Left renal cortex interstitium (tissue), 4 donors: ENCODE data around the gene DNAJB7. TPM values are rescaled to one million over a fixed set of nuclear protein-coding genes. Genes with fewer than 3 reads are reported as not detected.
A peak's percentile ranks its signal among the peaks of the same experiment; 100 is the strongest.
"Not testable (repeated sequence)": the region's sequence is repeated elsewhere in the genome, so short reads cannot be mapped to it uniquely, and the experiment has no call there.

Source experiments
- DNase-seq, 4 donors: peaks; one replicate each; pipeline ENCODE4 v3.0.0-alpha.2; 2013; ENCODE audit warnings: low read depth in 4 of 4, low spot score in 2 of 4, missing footprints in 1 of 4
- polyA plus RNA-seq, 4 donors: library from polyadenylated mRNA; unstranded; fragments of 120-200 nt; gene quantifications; one replicate each; pipeline ENCODE4 v1.2.1, GENCODE V29; 2013; ENCODE audit not compliant: insufficient read length in 4 of 4

Gene DNAJB7
- 1 to 10 TPM in 1 of 4 donors, under 1 TPM in 3; 0.20 to 1.0 (median 0.56) TPM for polyA plus RNA-seq

- DNase-seq: no peak
Observed at GRCh38 chr22:40862013-40862412, at the start of gene DNAJB7. Gene DNAJB7, minus strand, starts transcription at chr22:40862113. Its CDS starts 119 bp downstream, at chr22:40861994.

GRCh38 chr22:40908895-40909294 is 47.0 kb upstream of the DNAJB7 start:
- DNase-seq: no peak

- no peak for DNase-seq
Observed at GRCh38 chr22:40904101-40904500, 42.2 kb upstream of the DNAJB7 start.

DNA sequence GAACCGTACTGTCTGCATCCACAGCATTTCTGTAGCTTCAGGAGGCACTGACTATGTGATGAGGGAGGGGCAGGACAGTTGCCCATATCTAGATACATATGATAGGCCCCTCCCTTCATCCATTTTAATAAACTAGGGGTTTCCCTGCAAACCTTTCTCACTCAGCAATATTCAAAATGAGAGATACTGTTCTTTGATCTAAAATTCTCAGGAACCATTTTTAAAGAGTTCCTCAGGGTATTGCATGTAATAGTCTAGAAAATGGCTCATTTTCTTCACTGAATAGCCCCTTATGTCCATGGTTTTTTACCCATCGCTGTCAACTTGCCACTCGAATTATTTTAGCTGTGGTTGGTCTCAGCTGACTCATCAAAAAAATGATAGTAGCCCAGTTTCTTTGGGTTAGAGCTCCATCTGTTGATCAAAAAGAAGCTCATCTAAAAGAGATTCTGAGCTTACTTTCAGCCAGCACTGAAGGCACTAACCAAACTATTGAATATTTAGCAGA is 37.0 kb upstream of the DNAJB7 start:
- peak in 2 of 4 donors; percentile 7 to 44 for DNase-seq

DNA sequence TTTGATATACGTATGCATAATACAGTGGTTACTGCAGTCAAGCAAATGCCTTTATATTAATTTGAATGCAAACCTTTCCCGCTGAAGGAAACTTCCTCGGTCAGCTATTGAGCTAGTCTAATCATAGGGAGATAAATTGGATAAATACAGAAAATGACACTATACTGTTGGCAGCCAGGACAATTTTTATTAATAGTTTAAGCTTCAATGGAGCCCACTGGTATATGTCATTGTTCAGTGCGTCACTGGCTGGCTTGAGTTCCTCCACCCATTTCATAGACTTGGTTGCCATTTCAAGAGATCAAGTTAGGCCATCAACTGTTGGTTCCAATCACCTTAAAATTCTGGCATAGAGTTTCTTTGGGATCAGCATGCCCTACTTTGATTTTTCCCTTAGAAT is 32.5 kb upstream of the DNAJB7 start:
- no peak for DNase-seq

DNA sequence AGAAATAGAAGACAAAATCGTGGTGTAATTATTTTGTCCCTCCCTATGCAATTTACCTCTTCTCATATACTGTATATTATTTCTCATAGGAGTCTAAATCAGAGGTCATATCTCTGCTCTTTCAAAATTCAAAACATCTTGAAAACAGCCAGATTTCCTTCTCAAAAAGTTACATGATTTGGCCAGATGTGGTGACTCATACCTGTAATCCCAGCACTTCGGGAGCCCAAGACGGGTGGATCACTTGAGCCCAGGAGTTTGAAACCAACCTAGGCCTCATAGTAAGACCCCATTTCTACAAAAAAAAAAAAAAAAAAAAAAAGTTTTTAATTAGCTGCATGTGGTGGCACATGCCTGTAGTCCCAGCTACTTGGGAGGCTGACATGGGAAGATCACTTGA is 29.0 kb upstream of the DNAJB7 start:
- no peak for DNase-seq

DNA sequence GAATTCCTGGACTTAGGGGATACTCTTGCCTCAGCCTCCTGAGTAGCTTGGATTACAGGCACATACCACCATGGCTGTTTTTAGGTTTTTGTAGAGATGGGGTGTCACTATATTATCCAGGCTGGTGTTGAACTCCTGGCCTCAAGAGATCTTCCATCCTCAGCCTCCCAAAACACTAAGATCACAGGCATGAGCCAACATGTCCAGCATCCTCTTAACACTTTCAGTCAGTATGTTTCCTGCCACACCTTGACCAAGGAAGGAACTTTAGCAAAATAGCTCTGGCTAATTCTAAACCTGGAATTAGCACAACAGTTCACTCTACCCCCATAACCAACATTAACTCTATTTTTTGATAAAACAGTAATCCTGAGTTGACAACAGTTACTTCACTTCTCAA is 27.2 kb upstream of the DNAJB7 start:
- no peak for DNase-seq

GRCh38 chr22:40878922-40879321 is 17.0 kb upstream of the DNAJB7 start:
- DNase-seq: no peak

DNA sequence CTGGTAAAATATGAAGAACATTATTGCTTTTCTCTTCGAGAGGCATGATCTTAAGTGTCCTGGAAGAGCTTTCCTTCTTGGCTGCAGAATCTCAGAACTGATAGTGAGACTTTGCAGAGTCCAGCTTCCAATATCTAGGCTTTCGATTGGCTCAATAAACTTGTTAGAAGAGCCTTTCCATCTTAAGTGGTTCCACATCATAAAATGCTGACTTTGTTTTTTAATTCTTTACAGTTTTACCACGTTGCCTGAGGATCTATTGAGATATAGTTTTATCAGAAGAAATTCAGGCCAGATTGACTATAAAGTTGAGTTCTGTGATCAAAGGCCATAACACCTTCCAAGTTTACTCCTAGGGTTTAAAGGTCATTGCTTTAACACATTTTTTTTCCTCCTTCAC is 15.6 kb upstream of the DNAJB7 start:
- DNase-seq: no peak

- DNase-seq: no peak
Observed at GRCh38 chr22:40876907-40877306, 15.0 kb upstream of the DNAJB7 start.

DNA sequence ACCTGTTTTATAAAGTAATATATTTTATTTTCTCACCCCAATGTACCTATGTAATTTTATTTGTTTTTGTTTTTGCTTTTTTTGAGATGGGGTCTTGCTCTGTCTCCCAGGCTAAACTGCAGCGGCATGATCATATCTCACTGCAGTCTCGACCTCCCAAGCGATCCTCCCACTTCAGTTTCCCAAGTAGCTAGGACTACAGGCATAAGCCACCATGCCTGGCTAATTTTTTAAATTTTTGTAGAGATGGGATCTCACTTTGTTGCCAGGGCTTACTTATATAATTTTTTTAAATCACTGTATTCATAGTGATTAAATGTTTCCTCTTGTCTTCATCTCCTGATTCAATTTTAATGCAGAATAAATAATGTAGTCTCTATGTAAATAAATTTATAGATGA is 13.2 kb upstream of the DNAJB7 start:
- DNase-seq: no peak

- DNase-seq: no peak
Observed at GRCh38 chr22:40874016-40874415, 12.1 kb upstream of the DNAJB7 start.

GRCh38 chr22:40868379-40868778 is 6.5 kb upstream of the DNAJB7 start:
- not testable (repeated sequence) for DNase-seq

- no peak for DNase-seq
Observed at GRCh38 chr22:40867109-40867508, 5.2 kb upstream of the DNAJB7 start.

GRCh38 chr22:40862537-40862936 is 624 bp upstream of the DNAJB7 start:
- DNase-seq: no peak

DNA sequence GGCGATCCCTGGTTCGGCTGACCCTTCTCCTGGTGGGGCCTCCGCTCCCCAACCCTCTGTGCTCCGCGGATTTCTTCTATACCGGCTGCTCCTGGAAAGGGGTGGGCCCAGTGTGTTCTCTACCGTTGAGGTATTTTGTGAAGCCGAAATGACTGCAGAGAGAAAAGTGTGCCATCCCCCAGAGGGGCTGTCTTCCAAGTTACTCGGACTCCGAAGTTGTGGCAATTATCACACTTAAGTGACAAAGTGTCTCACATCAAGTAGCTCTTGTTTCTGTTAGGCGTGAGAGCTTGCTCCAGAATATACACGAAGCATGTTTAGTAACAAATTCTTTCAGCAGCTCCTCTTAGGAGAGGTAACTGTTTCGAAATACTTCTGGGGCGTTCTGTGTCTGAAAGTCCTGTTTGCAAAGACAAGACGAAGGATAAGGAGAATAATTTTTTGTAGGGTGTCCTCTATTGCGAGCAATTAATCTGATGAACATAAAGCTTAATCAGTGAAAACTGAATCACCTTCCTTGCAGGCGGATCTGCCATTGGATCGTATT is 4.5 kb downstream of the DNAJB7 start:
- no peak for DNase-seq

DNA sequence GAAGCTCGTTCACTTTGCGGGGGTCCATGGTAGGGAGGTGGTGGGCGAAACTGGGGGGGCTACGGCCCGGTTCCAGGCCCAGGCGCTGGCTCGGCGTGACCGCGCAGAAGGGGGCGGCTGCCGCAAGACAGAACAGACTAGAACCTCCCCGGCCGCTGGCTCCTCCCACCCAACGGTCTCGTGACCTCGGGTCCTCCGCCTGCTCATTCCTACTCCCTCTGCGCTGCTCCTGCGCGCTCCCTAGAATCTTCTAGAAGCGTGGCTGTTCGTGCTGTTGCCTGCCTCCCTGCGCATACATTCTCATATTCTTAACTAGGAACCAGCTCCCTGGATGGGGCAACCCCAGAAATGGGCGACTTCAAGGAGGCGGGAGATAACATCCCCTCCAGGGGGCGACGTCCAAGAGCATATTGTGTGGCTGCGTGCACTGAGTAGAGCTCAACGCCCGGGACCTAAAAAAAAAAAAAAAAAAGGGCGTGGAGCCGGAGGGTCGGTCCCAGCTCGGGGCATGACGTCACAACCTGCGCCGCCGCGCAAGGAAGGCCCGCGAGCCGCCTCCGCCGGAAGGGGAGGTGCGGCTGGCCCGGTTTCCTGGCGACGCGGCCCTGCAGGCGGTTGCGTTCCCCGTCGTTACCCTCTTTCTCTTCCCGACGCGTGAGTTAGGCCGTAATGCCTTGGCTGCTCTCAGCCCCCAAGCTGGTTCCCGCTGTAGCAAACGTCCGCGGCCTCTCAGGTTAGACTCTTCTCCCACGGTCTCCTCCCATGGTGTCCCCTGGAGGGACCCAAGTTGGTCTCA is 5.2 kb downstream of the DNAJB7 start, which contains the start of the genes ST13 and XPNPEP3:
TSS of gene ST13 (minus strand) at position 127 of the 796 bp plus-strand sequence. CDS start at position 28, 99 bp downstream.
TSS of gene XPNPEP3 (plus strand) at position 636 of the 796 bp plus-strand sequence. CDS start at position 670, 34 bp downstream.
- peak; percentile 93 to 98 (median 96) for DNase-seq

DNA sequence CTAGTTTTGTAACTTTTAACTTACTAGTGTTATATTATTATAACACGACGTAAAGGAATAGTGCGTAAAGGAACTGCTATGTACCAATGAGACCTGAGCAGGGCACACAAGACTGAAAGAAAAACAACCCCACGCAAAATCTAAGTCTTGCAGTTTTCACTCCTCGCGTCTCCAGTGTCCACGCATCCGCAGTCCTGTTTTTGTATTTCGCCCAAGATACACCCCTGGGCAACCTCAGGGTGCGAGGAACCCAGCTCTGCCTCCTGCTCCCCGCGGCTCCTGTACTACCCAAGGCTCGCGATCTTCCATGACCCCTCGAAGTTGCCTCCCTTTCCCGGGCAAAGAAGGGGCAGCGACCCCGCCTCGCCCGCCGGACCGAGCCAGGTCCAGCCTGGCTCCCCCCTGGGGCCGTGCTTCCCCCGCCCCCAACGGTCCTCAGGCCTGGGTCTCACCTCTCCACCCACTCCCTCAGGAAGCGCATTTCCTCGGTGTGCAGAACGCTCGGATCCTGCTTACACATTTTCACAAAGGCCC is 5.9 kb downstream of the DNAJB7 start:
- peak in 2 of 4 donors; percentile 24 to 37 for DNase-seq

- DNase-seq: no peak
Observed at GRCh38 chr22:40855071-40855978, 6.6 kb downstream of the DNAJB7 start.

GRCh38 chr22:40853961-40854360 is 8.0 kb downstream of the DNAJB7 start:
- no peak for DNase-seq
